Thyroid gland (tissue), 4 donors: Measurements from ENCODE around the gene CILP. TPM values are rescaled to one million over a fixed set of nuclear protein-coding genes. Genes with fewer than 3 reads are reported as not detected.

Experiments used
- DNase-seq, 2 donors: peaks; one replicate each; pipeline ENCODE4 v3.0.0-alpha.2; 2019
- H3K27ac ChIP-seq, 3 donors: fragments of 200-600 bp; sonication (generic); 1 replicate in 2 of 3; 2 replicates in 1 of 3; pipeline ENCODE4 v1.5.1; 2016 to 2019; ENCODE audit warnings: mild to moderate bottlenecking in 1 of 3, moderate library complexity in 1 of 3
- H3K27me3 ChIP-seq: fragments of 200-600 bp; sonication (generic); one replicate; pipeline ENCODE4 v1.5.1; 2019
- H3K36me3 ChIP-seq, 2 donors: fragments of 200-600 bp; sonication (generic); one replicate each; pipeline ENCODE4 v1.5.1; 2016 to 2019
- H3K4me1 ChIP-seq, 2 donors: fragments of 200-600 bp; sonication (generic); one replicate each; pipeline ENCODE4 v1.5.1; 2017 to 2019
- H3K4me3 ChIP-seq, 3 donors: fragments of 200-600 bp; sonication (generic); replicated peaks in 1 of 3; 1 replicate in 2 of 3; 2 replicates in 1 of 3; pipeline ENCODE4 v1.5.1; 2016; ENCODE audit warnings: mild to moderate bottlenecking in 1 of 3
- H3K9me3 ChIP-seq: fragments of 200-600 bp; sonication (generic); one replicate; pipeline ENCODE4 v1.5.1; 2017
- CTCF ChIP-seq, 6 experiments: fragments of 200-600 bp in 3 of 6; fragments of 450-650 bp in 3 of 6; sonication (generic) in 3 of 6; IDR thresholded peaks; one replicate each; pipeline ENCODE4 v1.5.1; 2016 to 2019; ENCODE audit warnings: antibody characterized with exemption in 6 of 6, mild to moderate bottlenecking in 2 of 6, inconsistent platforms in 1 of 6, moderate library complexity in 1 of 6
- POLR2A ChIP-seq, 2 donors: fragments of 450-650 bp; IDR thresholded peaks; one replicate each; pipeline ENCODE4 v1.6.1; 2017; ENCODE audit warnings: antibody characterized with exemption in 2 of 2, mild to moderate bottlenecking in 2 of 2, moderate library complexity in 1 of 2
- WGBS, 2 donors: methylation state at CpG; one replicate each; pipeline ENCODE4 v1.1.5; 2017; 5-methylcytosine and 5-hydroxymethylcytosine counted together
- intact Hi-C: fragments of 100-400 bp; cut with DNase I; formaldehyde crosslinking; loops from one replicate; pipeline ENCODE4 v1.15.1; 2023
- total RNA-seq, 4 donors: library from RNA; depleted of rRNA; stranded (reverse); fragments of >200 nt; gene quantifications; one replicate each; pipeline ENCODE4 v1.2.3, GENCODE V29; 2016

CILP gene
- total RNA-seq, 4 donors from 2014 or later, result 2.1 to 17.6 (median 5.0) TPM

- Histone ChIP-seq H3K36me3 (no peaks in the 10 kb centered on the region), H3K27me3 (no peaks in the 10 kb centered on the region), H3K27ac (no peak overlapping the region), H3K4me1 (peaks cover 25 to 39% of the 10 kb centered on the region in 2 donors), H3K9me3 (no peaks in the 10 kb centered on the region), H3K4me3 (no peak overlapping the region)
- no peak for DNase-seq
- intact Hi-C loops, result no loop called here
- WGBS, 2 donors, result 80 to 89% methylated on average over 6 of the region's 6 CpGs
- TF ChIP-seq CTCF (IDR thresholded peaks at IDR 0.05) (no peak), POLR2A (IDR thresholded peaks at IDR 0.05) (no peak)
Measured at GRCh38 chr15:65207280-65207840, 3.9 kb downstream of the CILP start.

- WGBS, 2 donors, result 94 to 99% methylated on average over 11 to 20 of the region's 20 CpGs
- intact Hi-C loops, result no loop called here
- TF ChIP-seq POLR2A (IDR thresholded peaks at IDR 0.05) (no peak), CTCF (IDR thresholded peaks at IDR 0.05) (no peak)
- Histone ChIP-seq H3K9me3 (no peaks in the 10 kb centered on the region), H3K27me3 (no peaks in the 10 kb centered on the region), H3K27ac (no peak overlapping the region), H3K36me3 (no peaks in the 10 kb centered on the region), H3K4me3 (no peak overlapping the region), H3K4me1 (peaks cover 19 to 33% of the 10 kb centered on the region in 2 donors)
- no peak for DNase-seq
Measured at GRCh38 chr15:65206750-65207149, 4.5 kb downstream of the CILP start.

- Histone ChIP-seq H3K4me1 (peaks cover 9 to 16% of the 10 kb centered on the region in 2 donors), H3K36me3 (no peaks in the 10 kb centered on the region), H3K9me3 (no peaks in the 10 kb centered on the region), H3K27me3 (no peaks in the 10 kb centered on the region), H3K4me3 (no peak overlapping the region), H3K27ac (no peak overlapping the region)
- intact Hi-C loops, result no loop called here
- TF ChIP-seq CTCF (IDR thresholded peaks at IDR 0.05), result no peak
- no peak for TF ChIP-seq POLR2A (IDR thresholded peaks at IDR 0.05)
- DNase-seq, result no peak
- WGBS, 2 donors, result 93 to 96% methylated on average over 12 of the region's 12 CpGs
Measured at GRCh38 chr15:65204931-65205660, 6.2 kb downstream of the CILP start.

- Histone ChIP-seq H3K4me3 (no peak overlapping the region), H3K9me3 (no peaks in the 10 kb centered on the region), H3K36me3 (no peaks in the 10 kb centered on the region), H3K4me1 (peaks cover 3 to 9% of the 10 kb centered on the region in 2 donors), H3K27me3 (no peaks in the 10 kb centered on the region), H3K27ac (no peak overlapping the region)
- no peak for TF ChIP-seq CTCF (IDR thresholded peaks at IDR 0.05)
- no peak for TF ChIP-seq POLR2A (IDR thresholded peaks at IDR 0.05)
- intact Hi-C loops, result no loop called here
- no peak for DNase-seq
- WGBS, 2 donors, result 89 to 91% methylated on average over 6 of the region's 6 CpGs
Measured at GRCh38 chr15:65204236-65204930, 6.9 kb downstream of the CILP start.

GRCh38 chr15:65201918-65202317 lies 9.4 kb downstream of the CILP start:
- H3K9me3 ChIP-seq, result no peaks in the 10 kb centered on the region
- intact Hi-C loops, result no loop called here
- no peak for DNase-seq
- H3K27ac ChIP-seq, result no peak overlapping the region
- no peak overlapping the region for H3K4me3 ChIP-seq
- 95 to 100% methylated on average over 1 of the region's 1 CpG for WGBS, 2 donors
- H3K27me3 ChIP-seq, result no peaks in the 10 kb centered on the region
- H3K36me3 ChIP-seq, result no peaks in the 10 kb centered on the region
- TF ChIP-seq CTCF (IDR thresholded peaks at IDR 0.05) (no peak), POLR2A (IDR thresholded peaks at IDR 0.05) (no peak)
- H3K4me1 ChIP-seq, result no peaks in the 10 kb centered on the region
